KBM-7 (cell line): ENCODE data around the gene CALCA.
"Not testable (repeated sequence)": the region's sequence is repeated elsewhere in the genome, so short reads cannot be mapped to it uniquely, and the experiment has no call there.

Source experiments
- DNase-seq: peaks from one replicate; pipeline ENCODE4 v3.0.0-alpha.2; 2015
- in situ Hi-C: fragments of 300-500 bp; cut with MboI; formaldehyde crosslinking; loops from 2 replicates; pipeline ENCODE4 v1.14.3; 2020; ENCODE audit warnings: low sequenced_read_pairs, low pct_unique_long_range_greater_than_20kb, mixed read lengths

Gene CALCA

GRCh38 chr11:14971865-14972580 lies at the start of gene CALCA:
CALCA (minus strand) TSS chr11:14972351; CDS start chr11:14971192, 1,159 bp downstream.
- no peak for DNase-seq

GRCh38 chr11:15016200-15016599 lies 44.0 kb upstream of the CALCA start:
- in situ Hi-C loops, result no loop called here

More at GRCh38 chr11:14971865-14972580, at the start of gene CALCA:
- in situ Hi-C loops, result no loop called here

GRCh38 chr11:15011776-15012345 lies 39.7 kb upstream of the CALCA start:
- no peak for DNase-seq
- in situ Hi-C loops, result no loop called here

More at GRCh38 chr11:15016200-15016599, 44.0 kb upstream of the CALCA start:
- no peak for DNase-seq

GRCh38 chr11:15010865-15011264 lies 38.7 kb upstream of the CALCA start:
- in situ Hi-C loops, result no loop called here
- DNase-seq, result no peak

- peak; percentile 60 for DNase-seq
- in situ Hi-C loops, result no loop called here
Measured at GRCh38 chr11:15006139-15006759, 34.1 kb upstream of the CALCA start.

GRCh38 chr11:14988133-14988532 lies 16.0 kb upstream of the CALCA start:
- in situ Hi-C loops, DNase-seq: not testable (repeated sequence)

- DNase-seq, result no peak
- in situ Hi-C loops, result no loop called here
Measured at GRCh38 chr11:14981507-14981906, 9.4 kb upstream of the CALCA start.

GRCh38 chr11:14980854-14981253 lies 8.7 kb upstream of the CALCA start:
- in situ Hi-C loops, result no loop called here
- DNase-seq, result no peak

- in situ Hi-C loops, result no loop called here
- DNase-seq, result no peak
Measured at GRCh38 chr11:14977101-14977880, 5.1 kb upstream of the CALCA start.

GRCh38 chr11:14975252-14975587 lies 3.1 kb upstream of the CALCA start:
- no peak for DNase-seq
- in situ Hi-C loops, result no loop called here

- peak; percentile 63 for DNase-seq
- in situ Hi-C loops, result no loop called here
Measured at GRCh38 chr11:14974515-14975251, 2.5 kb upstream of the CALCA start.

GRCh38 chr11:14973621-14974514 lies 1.7 kb upstream of the CALCA start:
- no peak for DNase-seq
- in situ Hi-C loops, result no loop called here

- no peak for DNase-seq
- in situ Hi-C loops, result no loop called here
Measured at GRCh38 chr11:14972581-14973495, 687 bp upstream of the CALCA start.

GRCh38 chr11:14969901-14970323 lies 2.2 kb downstream of the CALCA start:
- in situ Hi-C loops, result no loop called here
- DNase-seq, result peak; percentile 57

GRCh38 chr11:14967581-14968243 lies 4.4 kb downstream of the CALCA start:
- in situ Hi-C loops, result no loop called here
- no peak for DNase-seq

- DNase-seq, result no peak
- in situ Hi-C loops, result no loop called here
Measured at GRCh38 chr11:14956111-14956510, 16.0 kb downstream of the CALCA start.

GRCh38 chr11:14954581-14954980 lies 17.6 kb downstream of the CALCA start:
- in situ Hi-C loops, result no loop called here

More at GRCh38 chr11:14954581-14954980, 17.6 kb downstream of the CALCA start:
- no peak for DNase-seq
